GM23338 (cell line): Measurements from ENCODE around the gene LMX1B. TPM values are rescaled to one million over a fixed set of nuclear protein-coding genes. Genes with fewer than 3 reads are reported as not detected.

Source experiments
- ATAC-seq: fragments of 200-7000 bp; cut with Tn5 transposase; 3 replicates; pipeline ENCODE4 v1.9.1; 2020
- DNase-seq: peaks from one replicate; pipeline ENCODE4 v3.0.0-alpha.2; 2015; ENCODE audit warnings: low spot score
- H2AFZ ChIP-seq: fragments of 200-600 bp; sonication (generic); 2 replicates; pipeline ENCODE4 v1.8.0; 2016; ENCODE audit warnings: antibody characterized with exemption, mild to moderate bottlenecking, moderate library complexity
- H3F3A ChIP-seq: fragments of 200-600 bp; sonication (generic); replicated peaks from 2 replicates; pipeline ENCODE4 v1.8.0; 2017; ENCODE audit warnings: antibody characterized with exemption, mixed run types, low read depth
- H3K27ac ChIP-seq: fragments of 200-600 bp; sonication (generic); 2 replicates; pipeline ENCODE4 v1.6.1; 2016; ENCODE audit warnings: low read depth
- H3K27me3 ChIP-seq: fragments of 200-600 bp; sonication (generic); 2 replicates; pipeline ENCODE4 v1.8.0; 2016; ENCODE audit warnings: mild to moderate bottlenecking, mixed run types, moderate library complexity; ENCODE audit not compliant: insufficient read depth
- H3K36me3 ChIP-seq: fragments of 200-600 bp; sonication (generic); 2 replicates; pipeline ENCODE4 v1.8.0; 2016; ENCODE audit warnings: mild to moderate bottlenecking; ENCODE audit not compliant: insufficient read depth
- H3K4me1 ChIP-seq: fragments of 200-600 bp; sonication (generic); 2 replicates; pipeline ENCODE4 v1.8.0; 2016; ENCODE audit warnings: mild to moderate bottlenecking, moderate library complexity; ENCODE audit not compliant: insufficient read depth
- H3K4me2 ChIP-seq: fragments of 200-600 bp; sonication (generic); 2 replicates; pipeline ENCODE4 v1.7.1; 2017; ENCODE audit warnings: mixed run types
- H3K4me3 ChIP-seq: fragments of 200-600 bp; sonication (generic); 2 replicates; pipeline ENCODE4 v1.6.1; 2016; ENCODE audit warnings: mixed run types
- H3K79me2 ChIP-seq: fragments of 200-600 bp; sonication (generic); replicated peaks from 2 replicates; pipeline ENCODE4 v1.8.0; 2017; ENCODE audit warnings: mild to moderate bottlenecking; ENCODE audit not compliant: insufficient read depth
- H3K9me2 ChIP-seq: fragments of 200-600 bp; sonication (generic); 2 replicates; pipeline ENCODE4 v1.8.0; 2017; ENCODE audit not compliant: insufficient read depth
- H4K20me1 ChIP-seq: fragments of 200-600 bp; sonication (generic); replicated peaks from 2 replicates; pipeline ENCODE4 v1.8.0; 2017; ENCODE audit warnings: mild to moderate bottlenecking; ENCODE audit not compliant: insufficient read depth
- H3K27ac Mint-ChIP-seq: 2 replicates; pipeline ENCODE4 v1.8.0; 2020; ENCODE audit warnings: inconsistent platforms, mild to moderate bottlenecking, moderate library complexity, mixed read lengths
- H3K27me3 Mint-ChIP-seq: 3 replicates; pipeline ENCODE4 v1.8.0; 2022; ENCODE audit warnings: low read depth, mild to moderate bottlenecking, moderate library complexity, mixed read lengths, inconsistent platforms; ENCODE audit not compliant: insufficient read depth, poor library complexity
- H3K36me3 Mint-ChIP-seq: 3 replicates; pipeline ENCODE4 v1.8.0; 2021; ENCODE audit warnings: low read depth, mild to moderate bottlenecking, inconsistent platforms, moderate library complexity, mixed read lengths
- H3K4me1 Mint-ChIP-seq: 3 replicates; pipeline ENCODE4 v1.8.0; 2020; ENCODE audit warnings: mild to moderate bottlenecking, inconsistent platforms, mixed read lengths
- H3K4me3 Mint-ChIP-seq: 3 replicates; pipeline ENCODE4 v1.8.0; 2021; ENCODE audit warnings: moderate library complexity, mild to moderate bottlenecking, inconsistent platforms, mixed read lengths
- H3K9me3 Mint-ChIP-seq: 3 replicates; pipeline ENCODE4 v1.8.0; 2020; ENCODE audit warnings: moderate library complexity, mild to moderate bottlenecking, inconsistent platforms, mixed read lengths
- CREB1 ChIP-seq: fragments of 250-450 bp; sonication (Bioruptor Pico); IDR thresholded peaks from 2 replicates; pipeline ENCODE4 v1.5.0; 2020; ENCODE audit warnings: low read depth, mild to moderate bottlenecking, moderate library complexity
- CTCF ChIP-seq, 2 experiments: fragments of 200-600 bp in 1 of 2; sonication (generic) in 1 of 2; conservative IDR thresholded peaks; 2 replicates each; pipeline versions ENCODE4 v1.5.1 to v1.6.1; 2016 to 2017; ENCODE audit warnings: antibody characterized with exemption in 2 of 2, low read depth in 2 of 2, mild to moderate bottlenecking in 2 of 2, moderate library complexity in 1 of 2
- ETS1 ChIP-seq: IDR thresholded peaks from 2 replicates; pipeline ENCODE4 v1.6.1; 2016; ENCODE audit warnings: antibody characterized with exemption
- NANOG ChIP-seq: IDR thresholded peaks from 2 replicates; pipeline ENCODE4 v1.6.1; 2016; ENCODE audit warnings: antibody characterized with exemption, borderline replicate concordance
- POLR2AphosphoS5 ChIP-seq: IDR thresholded peaks from 2 replicates; pipeline ENCODE4 v1.6.1; 2016; ENCODE audit warnings: antibody characterized with exemption, low read depth
- polyA plus RNA-seq: library from polyadenylated mRNA; unstranded; fragments of >200 nt; fragmentation: Nextera tagmentation; extraction: Ambion mirVana; gene quantifications from 2 replicates; pipeline ENCODE4 v1.2.1, GENCODE V29; 2016
- total RNA-seq: library from RNA; depleted of rRNA; stranded (reverse); fragments of >200 nt; shearing (Covaris generic); gene quantifications from 2 replicates; pipeline ENCODE4 v1.2.3, GENCODE V29; 2014

Gene LMX1B
- total and polyA plus RNA-seq, 2 experiments from 2014 or later, result 0.08 to 0.21 TPM

GRCh38 chr9:126595982-126596381 is 17.7 kb upstream of the LMX1B start (continued):
- no peak for TF ChIP-seq ETS1

DNA sequence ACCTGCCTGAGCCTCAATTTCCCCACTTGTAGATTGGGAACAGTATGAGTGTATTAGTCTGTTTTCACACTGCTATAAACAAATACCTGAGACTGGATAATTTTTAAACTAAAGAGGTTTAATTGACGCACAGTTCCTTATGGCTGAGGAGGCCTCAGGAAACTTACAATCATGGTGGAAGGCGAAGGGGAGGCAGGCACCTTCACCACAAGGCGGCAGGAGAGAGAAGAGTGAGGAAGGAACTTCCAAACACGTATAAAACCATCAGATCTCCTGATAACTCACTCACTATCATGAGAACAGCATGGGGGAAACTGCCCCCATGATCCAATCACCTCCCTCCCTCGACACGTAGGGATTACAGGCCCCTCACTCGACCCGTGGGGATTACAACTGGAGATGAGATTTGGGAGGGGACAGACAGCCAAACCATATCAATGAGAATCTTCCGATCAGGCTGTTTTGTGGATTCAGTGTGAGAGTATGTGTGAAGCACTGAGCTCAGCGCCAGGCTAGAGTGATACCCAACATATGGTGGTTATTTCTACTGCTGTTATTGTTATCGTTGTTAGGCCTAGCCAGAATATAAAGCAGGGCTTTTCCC is 14.6 kb upstream of the LMX1B start:
- peak; percentile 69 for DNase-seq

GRCh38 chr9:126604059-126605055 is 9.4 kb upstream of the LMX1B start:
- Histone ChIP-seq H3K79me2 (no peaks in the 10 kb centered on the region), H3K27ac (no peak overlapping the region), H3K9me2 (no peaks in the 10 kb centered on the region), H3F3A (0 out of 2 replicates have a peak, but pooled peaks cover 2% of the 10 kb centered on the region), H3K4me1 (no peaks in the 10 kb centered on the region), H3K4me3 (no peak overlapping the region), H4K20me1 (no peaks in the 10 kb centered on the region), H3K4me2 (no peak overlapping the region), H3K27me3 (peaks cover 31% of the 10 kb centered on the region), H2AFZ (no peak overlapping the region), H3K36me3 (no peaks in the 10 kb centered on the region)
- no peaks in the 10 kb centered on the region for H3K36me3 Mint-ChIP-seq
- H3K27me3 Mint-ChIP-seq, result peaks cover 36% of the 10 kb centered on the region
- no peak overlapping the region for H3K4me3 Mint-ChIP-seq
- TF ChIP-seq ETS1 (no peak), CREB1 (CRISPR knock-in tag) (no peak), POLR2AphosphoS5 (no peak)
- no peak overlapping the region for H3K27ac Mint-ChIP-seq
- DNase-seq, result no peak
- ATAC-seq, result no peak
- no peaks in the 10 kb centered on the region for H3K9me3 Mint-ChIP-seq
- peaks cover 5% of the 10 kb centered on the region; the same call in 2 of the 3 replicates for H3K4me1 Mint-ChIP-seq

More for the DNA sequence above, 14.6 kb upstream of the LMX1B start:
- Mint-ChIP-seq H3K27ac (no peak overlapping the region), H3K4me3 (no peak overlapping the region), H3K36me3 (no peaks in the 10 kb centered on the region), H3K27me3 (peaks cover 8% of the 10 kb centered on the region), H3K4me1 (no peaks in the 10 kb centered on the region; the same call in 2 of the 3 replicates), H3K9me3 (peaks cover 3% of the 10 kb centered on the region; the same call in 1 of the 3 replicates)
- H3F3A ChIP-seq, result no peaks in the 10 kb centered on the region
- H3K4me2 ChIP-seq, result no peak overlapping the region
- peak; percentile 75 for ATAC-seq
- no peaks in the 10 kb centered on the region for H4K20me1 ChIP-seq
- no peak overlapping the region for H2AFZ ChIP-seq
- H3K36me3 ChIP-seq, result no peaks in the 10 kb centered on the region
- no peaks in the 10 kb centered on the region for H3K9me2 ChIP-seq
- H3K79me2 ChIP-seq, result no peaks in the 10 kb centered on the region
- H3K27me3 ChIP-seq, result no peaks in the 10 kb centered on the region
- H3K27ac ChIP-seq, result no peak overlapping the region
- H3K4me1 ChIP-seq, result no peaks in the 10 kb centered on the region
- peak; percentile 69 to 80 for TF ChIP-seq CTCF (conservative IDR thresholded peaks at IDR 0.05; ENCODE audit: low read depth in 2 of 2)
- no peak for TF ChIP-seq NANOG
- no peak overlapping the region for H3K4me3 ChIP-seq
